ENCODE measurements around the gene TLL2. TPM values are rescaled to one million over a fixed set of nuclear protein-coding genes. Genes with fewer than 3 reads are reported as not detected.

The TLL2 gene
- total and polyA plus RNA-seq, 2 experiments from 2014 or later = 2.6 to 3.0 TPM

GRCh38 chr10:96342402-96342801 is 171.3 kb downstream of the TLL2 start:
- no peak for TF ChIP-seq ZNF462 (CRISPR knock-in tag; IDR thresholded peaks at IDR 0.05)
- TF ChIP-seq POLR2AphosphoS5 (IDR thresholded peaks at IDR 0.05; ENCODE audit: low read depth) = no peak
- TF ChIP-seq ZNF114 (CRISPR knock-in tag; IDR thresholded peaks at IDR 0.05) = no peak
- no peak for TF ChIP-seq ETS1 (IDR thresholded peaks at IDR 0.05)
- no peak for TF ChIP-seq EZH2phosphoT487 (IDR thresholded peaks at IDR 0.05; ENCODE audit: unreplicated experiment)
- TF ChIP-seq CREB1 (CRISPR knock-in tag; IDR thresholded peaks at IDR 0.05; ENCODE audit: low read depth) = no peak
- no peak for TF ChIP-seq REST (IDR thresholded peaks at IDR 0.05; ENCODE audit: unreplicated experiment)
- no peak for TF ChIP-seq JUNB (IDR thresholded peaks at IDR 0.05; ENCODE audit: unreplicated experiment)
- TF ChIP-seq CTCF (conservative IDR thresholded peaks at IDR 0.05; ENCODE audit: low read depth in 2 of 2) = no peak
- TF ChIP-seq ZNF331 (CRISPR knock-in tag; IDR thresholded peaks at IDR 0.05; ENCODE audit: low read depth) = no peak
- TF ChIP-seq STAT1 (IDR thresholded peaks at IDR 0.05; ENCODE audit: unreplicated experiment) = no peak
- TF ChIP-seq EZH2 (IDR thresholded peaks at IDR 0.05; ENCODE audit: low read depth, unreplicated experiment) = no peak
- TF ChIP-seq NANOG (IDR thresholded peaks at IDR 0.05; ENCODE audit: borderline replicate concordance) = no peak
- Mint-ChIP-seq H3K27me3 (ENCODE audit: insufficient read depth, low read depth, poor library complexity) (peaks cover 12% of the 10 kb centered on the region), H3K36me3 (ENCODE audit: low read depth) (peaks cover 29% of the 10 kb centered on the region), H3K9me3 (peaks cover 20% of the 10 kb centered on the region), H3K4me1 (peaks cover 41% of the 10 kb centered on the region), H3K4me3 (no peak overlapping the region), H3K27ac (no peak overlapping the region)
- no peaks in the 10 kb centered on the region for H4K20me1 ChIP-seq (replicated peaks; ENCODE audit: insufficient read depth)
- ATAC-seq (no peak), DNase-seq (ENCODE audit: low spot score) (no peak)
- no peak overlapping the region for H3K4me2 ChIP-seq
- no peak overlapping the region for H3K4me3 ChIP-seq
- H3K36me3 ChIP-seq (ENCODE audit: insufficient read depth) = no peaks in the 10 kb centered on the region
- H3K27me3 ChIP-seq (ENCODE audit: insufficient read depth) = no peaks in the 10 kb centered on the region
- H3K27ac ChIP-seq (ENCODE audit: low read depth) = no peak overlapping the region
- H3F3A ChIP-seq (replicated peaks; ENCODE audit: low read depth) = no peaks in the 10 kb centered on the region
- H3K9me2 ChIP-seq (ENCODE audit: insufficient read depth) = peaks cover 4% of the 10 kb centered on the region; the same call in 1 of the 2 replicates
- peaks cover 13% of the 10 kb centered on the region for H3K4me1 ChIP-seq (ENCODE audit: insufficient read depth)
- H2AFZ ChIP-seq = no peak overlapping the region
- no peaks in the 10 kb centered on the region for H3K79me2 ChIP-seq (replicated peaks; ENCODE audit: insufficient read depth)
